Right lobe of liver (tissue), 6 donors: ENCODE results near the gene C17orf114.
A peak's percentile ranks its signal among the peaks of the same experiment; 100 is the strongest.

Experiments used
- ATAC-seq, 4 donors: fragments of 200-7000 bp; cut with Tn5 transposase; one replicate each; pipeline ENCODE4 v1.9.1; 2020; ENCODE audit warnings: mild to moderate bottlenecking in 4 of 4, moderate library complexity in 4 of 4
- DNase-seq, 3 donors: peaks; one replicate each; pipeline ENCODE4 v3.0.0-alpha.2; 2020
- H3K27ac ChIP-seq, 3 donors: fragments of 200-600 bp; one replicate each; pipeline ENCODE4 v1.8.0; 2022
- H3K27me3 ChIP-seq, 2 donors: fragments of 200-600 bp; one replicate each; pipeline ENCODE4 v1.8.0; 2022
- H3K36me3 ChIP-seq, 4 donors: fragments of 200-600 bp; sonication (generic) in 1 of 4; one replicate each; pipeline versions ENCODE4 v1.5.1 to v1.8.0; 2017 to 2022; ENCODE audit warnings: control low read depth in 1 of 4
- H3K4me1 ChIP-seq, 4 donors: fragments of 200-600 bp; sonication (generic) in 1 of 4; one replicate each; pipeline versions ENCODE4 v1.5.1 to v1.8.0; 2017 to 2022; ENCODE audit warnings: control low read depth in 1 of 4
- H3K4me3 ChIP-seq, 3 donors: fragments of 200-600 bp; one replicate each; pipeline ENCODE4 v1.8.0; 2022
- H3K9me3 ChIP-seq, 4 donors: fragments of 200-600 bp; sonication (generic) in 1 of 4; one replicate each; pipeline versions ENCODE4 v1.5.1 to v1.8.0; 2017 to 2022; ENCODE audit warnings: control low read depth in 1 of 4
- CTCF ChIP-seq, 4 donors: fragments of 200-600 bp in 3 of 4; fragments of 450-650 bp in 1 of 4; IDR thresholded peaks; one replicate each; pipeline versions ENCODE4 v1.5.1 to v1.8.0; 2016 to 2022; ENCODE audit warnings: antibody characterized with exemption in 4 of 4, mild to moderate bottlenecking in 2 of 4
- POLR2A ChIP-seq: fragments of 450-650 bp; IDR thresholded peaks from one replicate; pipeline ENCODE4 v1.6.1; 2017; ENCODE audit warnings: antibody characterized with exemption, mild to moderate bottlenecking
- WGBS: methylation state at CpG from one replicate; pipeline ENCODE4 v1.1.6; 2018; ENCODE audit warnings: low coverage, low lambda C conversion rate; ENCODE audit not compliant: insufficient coverage; ENCODE audit errors: missing lambda C conversion rate; 5-methylcytosine and 5-hydroxymethylcytosine counted together
- intact Hi-C, 2 donors: fragments of 100-400 bp; cut with DNase I; formaldehyde crosslinking; loops; one replicate each; pipeline versions ENCODE4 v1.11.2 to v1.14.1; 2022
- donor health status: DM: no; HTN: yes; CAD: no.
- donor health status: DM: no; HTN: no; CAD: no.
- donor health status: DM: no; HTN: no; CAD: no.
- donor health status: DM: no; HTN: yes; CAD: no.
- donor health status: DM: no; HTN: yes; CAD: no.

Gene C17orf114

GRCh38 chr17:4806777-4807604 lies 4.9 kb upstream of the C17orf114 start, which contains the start of gene PLD2:
Gene PLD2 (plus strand): TSS chr17:4807152. CDS start chr17:4807773, 621 bp downstream.
- ATAC-seq = peak; percentile 90 to 98 (median 94)
- 0% methylated on average over 2 of the region's 106 CpGs for WGBS
- H3K27ac ChIP-seq = peak within 1 kb of the TSS in 2 of 3 donors; percentile 66 to 76

GRCh38 chr17:4806456-4806776 lies 4.3 kb upstream of the C17orf114 start:
- intact Hi-C loops = loop anchor here in 1 of 2 donors (5.0 kb wide), 1 partner anchor 76 kb away; no protein-coding TSS in a partner anchor
- WGBS = 0% methylated on average over 7 of the region's 16 CpGs
- H3K4me1 ChIP-seq = peaks cover 0 to 12% (median 3%) of the 10 kb centered on the region in 4 donors
- H3K36me3 ChIP-seq = no peaks in the 10 kb centered on the region
- H3K27me3 ChIP-seq = no peaks in the 10 kb centered on the region
- no peak for TF ChIP-seq POLR2A
- TF ChIP-seq CTCF (IDR thresholded peaks at IDR 0.05) = no peak
- peak overlapping the region; percentile 47 to 84 (median 76) for H3K4me3 ChIP-seq
- ATAC-seq (no peak), DNase-seq (no peak)
- no peaks in the 10 kb centered on the region for H3K9me3 ChIP-seq
- peak overlapping the region in 1 of 3 donors; percentile 66 for H3K27ac ChIP-seq

More at GRCh38 chr17:4806777-4807604, 4.9 kb upstream of the C17orf114 start, which contains the start of gene PLD2:
- no peaks in the 10 kb centered on the region for H3K9me3 ChIP-seq
- H3K4me1 ChIP-seq = peaks cover 0 to 12% (median 3%) of the 10 kb centered on the region in 4 donors
- intact Hi-C loops = loop anchor here in 1 of 2 donors (5.0 kb wide), 1 partner anchor 75 kb away; no protein-coding TSS in a partner anchor
- H3K27me3 ChIP-seq = no peaks in the 10 kb centered on the region
- H3K4me3 ChIP-seq = peak within 1 kb of the TSS; percentile 65 to 84 (median 76)
- DNase-seq = peak; percentile 94 to 95 (median 94)
- peak; percentile 62 for TF ChIP-seq POLR2A
- TF ChIP-seq CTCF (IDR thresholded peaks at IDR 0.05) = no peak
- H3K36me3 ChIP-seq = no peaks in the 10 kb centered on the region

- TF ChIP-seq POLR2A (no peak), CTCF (IDR thresholded peaks at IDR 0.05) (no peak)
- 88% methylated on average over 9 of the region's 10 CpGs for WGBS
Measured at GRCh38 chr17:4800462-4801196, 1.5 kb downstream of the C17orf114 start.

GRCh38 chr17:4796552-4796920 lies 5.6 kb downstream of the C17orf114 start:
- Histone ChIP-seq H3K27ac (peak overlapping the region; percentile 27 to 74 (median 49)), H3K4me3 (peak overlapping the region; percentile 64 to 98 (median 79)), H3K4me1 (peaks cover 0 to 7% (median 0%) of the 10 kb centered on the region in 4 donors), H3K27me3 (no peaks in the 10 kb centered on the region), H3K36me3 (peaks cover 0 to 17% (median 0%) of the 10 kb centered on the region in 4 donors), H3K9me3 (no peaks in the 10 kb centered on the region)
- intact Hi-C loops = no loop called here
- TF ChIP-seq POLR2A = no peak
- TF ChIP-seq CTCF (IDR thresholded peaks at IDR 0.05) = no peak
- 0% methylated on average over 5 of the region's 7 CpGs for WGBS
- no peak for DNase-seq
- peak in 3 of 4 donors; percentile 20 to 47 (median 38) for ATAC-seq

More at GRCh38 chr17:4800462-4801196, 1.5 kb downstream of the C17orf114 start:
- DNase-seq (no peak), ATAC-seq (no peak)
- Histone ChIP-seq H3K4me3 (no peak overlapping the region), H3K27ac (no peak overlapping the region), H3K4me1 (peaks cover 0 to 7% (median 0%) of the 10 kb centered on the region in 4 donors), H3K36me3 (peaks cover 0 to 17% (median 0%) of the 10 kb centered on the region in 4 donors), H3K27me3 (no peaks in the 10 kb centered on the region), H3K9me3 (no peaks in the 10 kb centered on the region)
- intact Hi-C loops = no loop called here
